Panc1 (cell line): Measurements from ENCODE around the gene NPEPL1. TPM values are rescaled to one million over a fixed set of nuclear protein-coding genes. Genes with fewer than 3 reads are reported as not detected.

ENCODE experiments used
- ATAC-seq: fragments of 200-7000 bp; cut with Tn5 transposase; 2 replicates; pipeline ENCODE4 v1.9.1; 2020; ENCODE audit warnings: mild to moderate bottlenecking, moderate library complexity
- BruUV-seq: library from RNA; stranded (reverse); fragments of 400-500 nt; replicated peaks from 2 replicates; lab custom pipeline; 2021; lab: Mats Ljungman, UMichigan
- CTCF ChIA-PET: fragments of 300-600 bp; sonication (Branson Sonifier 250); formaldehyde crosslinking; loops from one replicate; lab custom pipeline; 2022; ENCODE audit warnings: antibody characterized with exemption; lab: Charles Lee
- POLR2A ChIA-PET: fragments of 300-600 bp; sonication (Branson Sonifier 250); formaldehyde crosslinking; loops from one replicate; lab custom pipeline; 2022; ENCODE audit warnings: antibody characterized with exemption; lab: Charles Lee
- DNase-seq: peaks from one replicate; pipeline ENCODE4 v3.0.0-alpha.2; 2010; ENCODE audit warnings: low read depth, low spot score
- H3K27ac ChIP-seq: 2 replicates; pipeline ENCODE4 v1.5.1; 2011; ENCODE audit warnings: mild to moderate bottlenecking, low read length, inconsistent platforms
- H3K27me3 ChIP-seq: fragments of 200-500 bp; sonication (Bioruptor generic); 2 replicates; pipeline ENCODE4 v1.6.0; 2014; ENCODE audit warnings: low read length, inconsistent platforms; ENCODE audit not compliant: control insufficient read depth, insufficient read depth
- H3K36me3 ChIP-seq: fragments of 200-500 bp; sonication (Bioruptor generic); 2 replicates; pipeline ENCODE4 v1.5.1; 2014; ENCODE audit warnings: inconsistent platforms, mild to moderate bottlenecking, low read length, moderate library complexity; ENCODE audit not compliant: control insufficient read depth, insufficient read depth
- H3K4me1 ChIP-seq: 2 replicates; pipeline ENCODE4 v1.5.1; 2011; ENCODE audit warnings: inconsistent platforms, mild to moderate bottlenecking, low read length, moderate library complexity; ENCODE audit not compliant: control insufficient read depth, insufficient read depth
- H3K4me3 ChIP-seq, 2 experiments: 2 replicates each; pipeline ENCODE4 v1.5.1; 2011 to 2012; ENCODE audit warnings: low read depth in 2 of 2, low read length in 2 of 2, mild to moderate bottlenecking in 2 of 2, inconsistent platforms in 1 of 2, moderate library complexity in 1 of 2
- H3K9me3 ChIP-seq: fragments of 200-500 bp; sonication (Bioruptor generic); 2 replicates; pipeline ENCODE4 v1.5.1; 2014; ENCODE audit warnings: low read depth, mild to moderate bottlenecking, inconsistent platforms, low read length, moderate library complexity; ENCODE audit not compliant: control insufficient read depth, insufficient read depth
- CTCF ChIP-seq: fragments of 450-650 bp; IDR thresholded peaks from 2 replicates; pipeline ENCODE4 v1.5.1; 2017; ENCODE audit warnings: mild to moderate bottlenecking
- POLR2AphosphoS5 ChIP-seq: IDR thresholded peaks from 2 replicates; pipeline ENCODE4 v1.6.1; 2012; ENCODE audit warnings: mild to moderate bottlenecking, low read depth, low read length, moderate library complexity
- SIN3A ChIP-seq: IDR thresholded peaks from 2 replicates; pipeline ENCODE4 v1.6.1; 2012; ENCODE audit warnings: low read depth, mild to moderate bottlenecking, low read length, moderate library complexity, borderline replicate concordance; ENCODE audit not compliant: insufficient read depth
- TCF7L2 ChIP-seq: IDR thresholded peaks from 2 replicates; pipeline ENCODE4 v1.6.1; 2011; ENCODE audit warnings: mild to moderate bottlenecking, low read depth, low read length, inconsistent platforms
- in situ Hi-C: cut with HindIII; loops from 2 replicates; pipeline ENCODE4 v1.10.0; 2016; ENCODE audit warnings: low sequenced_read_pairs, low pct_unique_long_range_greater_than_20kb
- intact Hi-C: fragments of 100-400 bp; cut with micrococcal nuclease; formaldehyde crosslinking; loops from one replicate; pipeline ENCODE4 v1.10.0; 2022; ENCODE audit not compliant: unreplicated experiment
- total RNA-seq: library from RNA; stranded (reverse); gene quantifications from one replicate; pipeline ENCODE4 v1.2.1, GENCODE V29; 2021; ENCODE audit not compliant: unreplicated experiment
- TF ChIP-seq, protein P1 (sequence below), 2 experiments: IDR thresholded peaks; 2 replicates each; pipeline ENCODE4 v1.6.1; 2011 to 2012; ENCODE audit warnings: low read depth in 2 of 2, control low read depth in 1 of 2, low read length in 1 of 2, mild to moderate bottlenecking in 1 of 2, moderate library complexity in 1 of 2; ENCODE audit not compliant: insufficient read depth in 1 of 2

Gene NPEPL1
- total RNA-seq, 1 experiment from 2014 or later: 27.4 TPM

DNA sequence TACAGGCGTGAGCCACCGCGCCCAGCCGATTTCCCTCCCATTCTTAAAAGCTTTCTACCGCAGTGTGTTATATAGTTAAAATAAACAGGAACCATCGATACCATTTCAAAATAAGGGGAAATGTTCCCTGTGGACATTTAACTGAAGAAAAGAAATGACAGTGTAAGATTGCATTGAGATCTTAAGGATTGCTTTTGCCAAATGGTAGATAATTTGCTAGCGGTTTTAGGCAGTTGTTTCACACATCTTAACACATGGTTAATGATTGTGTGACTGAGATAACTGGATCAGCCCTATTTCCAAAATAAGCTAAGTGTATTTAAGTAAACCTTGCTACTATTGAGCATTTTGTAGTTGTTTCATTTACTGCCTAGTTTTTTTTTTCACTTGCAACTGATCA lies 25.9 kb upstream of the NPEPL1 start:
- Histone ChIP-seq H3K9me3 (no peaks in the 10 kb centered on the region), H3K27ac (no peak overlapping the region), H3K4me1 (no peaks in the 10 kb centered on the region), H3K36me3 (peaks cover 16% of the 10 kb centered on the region), H3K4me3 (no peak overlapping the region), H3K27me3 (no peaks in the 10 kb centered on the region)
- DNase-seq (no peak), ATAC-seq (no peak)
- TF ChIP-seq SIN3A (no peak), CTCF (no peak)
- in situ Hi-C loops (no loop called here), intact Hi-C loops (no loop called here)
- POLR2A ChIA-PET: no interaction called here
- no TSS peak for BruUV-seq
- CTCF ChIA-PET: no interaction called here

GRCh38 chr20:58667975-58668374 lies 24.6 kb upstream of the NPEPL1 start:
- H3K27me3 ChIP-seq: no peaks in the 10 kb centered on the region
- ChIA-PET POLR2A (no interaction called here), CTCF (no interaction called here)
- in situ Hi-C loops (no loop called here), intact Hi-C loops (no loop called here)
- no peak overlapping the region for H3K27ac ChIP-seq
- no peaks in the 10 kb centered on the region for H3K4me1 ChIP-seq
- H3K9me3 ChIP-seq: no peaks in the 10 kb centered on the region
- ATAC-seq (no peak), DNase-seq (no peak)
- no TSS peak for BruUV-seq
- no peak for TF ChIP-seq SIN3A
- no peak overlapping the region for H3K4me3 ChIP-seq
- H3K36me3 ChIP-seq: peaks cover 18% of the 10 kb centered on the region

GRCh38 chr20:58668901-58669286 lies 23.7 kb upstream of the NPEPL1 start:
- H3K9me3 ChIP-seq: no peaks in the 10 kb centered on the region
- no peak for DNase-seq
- TF ChIP-seq SIN3A: no peak
- no peak for TF ChIP-seq TCF7L2
- no peak for TF ChIP-seq POLR2AphosphoS5
- no peak overlapping the region for H3K27ac ChIP-seq
- H3K4me3 ChIP-seq: no peak overlapping the region
- no peaks in the 10 kb centered on the region for H3K4me1 ChIP-seq
- ATAC-seq: no peak
- no TSS peak for BruUV-seq
- in situ Hi-C loops: no loop called here
- no peaks in the 10 kb centered on the region for H3K27me3 ChIP-seq
- POLR2A ChIA-PET: no interaction called here
- peaks cover 23% of the 10 kb centered on the region for H3K36me3 ChIP-seq
- intact Hi-C loops: no loop called here
- CTCF ChIA-PET: no interaction called here

GRCh38 chr20:58669287-58670006 lies 23.2 kb upstream of the NPEPL1 start:
- DNase-seq: no peak
- intact Hi-C loops: no loop called here
- ATAC-seq: no peak
- no peaks in the 10 kb centered on the region for H3K27me3 ChIP-seq
- no peak overlapping the region for H3K27ac ChIP-seq
- no peaks in the 10 kb centered on the region for H3K9me3 ChIP-seq
- BruUV-seq: no TSS peak
- no peaks in the 10 kb centered on the region for H3K4me1 ChIP-seq
- peaks cover 24% of the 10 kb centered on the region for H3K36me3 ChIP-seq
- POLR2A ChIA-PET: no interaction called here
- in situ Hi-C loops: no loop called here
- CTCF ChIA-PET: no interaction called here
- no peak overlapping the region for H3K4me3 ChIP-seq
- TF ChIP-seq POLR2AphosphoS5 (no peak), SIN3A (no peak), TCF7L2 (no peak), CTCF (no peak)
- TF ChIP-seq, protein P1, sequence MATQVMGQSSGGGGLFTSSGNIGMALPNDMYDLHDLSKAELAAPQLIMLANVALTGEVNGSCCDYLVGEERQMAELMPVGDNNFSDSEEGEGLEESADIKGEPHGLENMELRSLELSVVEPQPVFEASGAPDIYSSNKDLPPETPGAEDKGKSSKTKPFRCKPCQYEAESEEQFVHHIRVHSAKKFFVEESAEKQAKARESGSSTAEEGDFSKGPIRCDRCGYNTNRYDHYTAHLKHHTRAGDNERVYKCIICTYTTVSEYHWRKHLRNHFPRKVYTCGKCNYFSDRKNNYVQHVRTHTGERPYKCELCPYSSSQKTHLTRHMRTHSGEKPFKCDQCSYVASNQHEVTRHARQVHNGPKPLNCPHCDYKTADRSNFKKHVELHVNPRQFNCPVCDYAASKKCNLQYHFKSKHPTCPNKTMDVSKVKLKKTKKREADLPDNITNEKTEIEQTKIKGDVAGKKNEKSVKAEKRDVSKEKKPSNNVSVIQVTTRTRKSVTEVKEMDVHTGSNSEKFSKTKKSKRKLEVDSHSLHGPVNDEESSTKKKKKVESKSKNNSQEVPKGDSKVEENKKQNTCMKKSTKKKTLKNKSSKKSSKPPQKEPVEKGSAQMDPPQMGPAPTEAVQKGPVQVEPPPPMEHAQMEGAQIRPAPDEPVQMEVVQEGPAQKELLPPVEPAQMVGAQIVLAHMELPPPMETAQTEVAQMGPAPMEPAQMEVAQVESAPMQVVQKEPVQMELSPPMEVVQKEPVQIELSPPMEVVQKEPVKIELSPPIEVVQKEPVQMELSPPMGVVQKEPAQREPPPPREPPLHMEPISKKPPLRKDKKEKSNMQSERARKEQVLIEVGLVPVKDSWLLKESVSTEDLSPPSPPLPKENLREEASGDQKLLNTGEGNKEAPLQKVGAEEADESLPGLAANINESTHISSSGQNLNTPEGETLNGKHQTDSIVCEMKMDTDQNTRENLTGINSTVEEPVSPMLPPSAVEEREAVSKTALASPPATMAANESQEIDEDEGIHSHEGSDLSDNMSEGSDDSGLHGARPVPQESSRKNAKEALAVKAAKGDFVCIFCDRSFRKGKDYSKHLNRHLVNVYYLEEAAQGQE (IDR thresholded peaks at IDR 0.05; ENCODE audit: insufficient read depth in 1 of 2, low read depth in 2 of 2, low read length in 1 of 2): no peak
